Upper lobe of left lung (tissue), 6 donors: ENCODE measurements around the gene DNAAF5. TPM values are rescaled to one million over a fixed set of nuclear protein-coding genes. Genes with fewer than 3 reads are reported as not detected.

ENCODE experiments used
- ATAC-seq, 2 donors: fragments of 200-7000 bp; cut with Tn5 transposase; one replicate each; pipeline ENCODE4 v1.9.1; 2022; ENCODE audit warnings: mild to moderate bottlenecking in 2 of 2, moderate library complexity in 2 of 2; ENCODE audit not compliant: low FRiP score in 2 of 2
- DNase-seq, 2 donors: peaks; one replicate each; pipeline ENCODE4 v3.0.0-alpha.2; 2019 to 2020
- H3K27ac ChIP-seq, 4 donors: fragments of 200-600 bp; sonication (generic); one replicate each; pipeline ENCODE4 v1.5.1; 2016 to 2019
- H3K27me3 ChIP-seq, 4 donors: fragments of 200-600 bp; sonication (generic); one replicate each; pipeline ENCODE4 v1.5.1; 2017 to 2019
- H3K36me3 ChIP-seq, 4 donors: fragments of 200-600 bp; sonication (generic); one replicate each; pipeline ENCODE4 v1.5.1; 2016 to 2019
- H3K4me1 ChIP-seq, 4 donors: fragments of 200-600 bp; sonication (generic); one replicate each; pipeline ENCODE4 v1.5.1; 2018 to 2019
- H3K4me3 ChIP-seq, 4 donors: fragments of 200-600 bp; sonication (generic); one replicate each; pipeline ENCODE4 v1.5.1; 2017 to 2019; ENCODE audit warnings: mild to moderate bottlenecking in 2 of 4, moderate library complexity in 1 of 4
- H3K9me3 ChIP-seq, 4 donors: fragments of 200-600 bp; sonication (generic); one replicate each; pipeline ENCODE4 v1.5.1; 2018 to 2019
- CTCF ChIP-seq, 6 experiments: fragments of 450-650 bp in 4 of 6; fragments of 200-600 bp in 2 of 6; sonication (generic) in 2 of 6; IDR thresholded peaks; one replicate each; pipeline ENCODE4 v1.5.1; 2016 to 2019; ENCODE audit warnings: antibody characterized with exemption in 6 of 6
- EP300 ChIP-seq, 4 donors: sonication (generic); formaldehyde crosslinking; IDR thresholded peaks; one replicate each; pipeline ENCODE4 v1.5.1; 2017; ENCODE audit warnings: antibody characterized with exemption in 4 of 4, control low read depth in 2 of 4
- POLR2A ChIP-seq, 4 donors: fragments of 450-650 bp; IDR thresholded peaks; one replicate each; pipeline ENCODE4 v1.5.1; 2016 to 2017; ENCODE audit warnings: antibody characterized with exemption in 4 of 4, mild to moderate bottlenecking in 2 of 4
- POLR2AphosphoS5 ChIP-seq, 2 donors: sonication (generic); formaldehyde crosslinking; IDR thresholded peaks; one replicate each; pipeline ENCODE4 v1.5.1; 2017; ENCODE audit warnings: antibody characterized with exemption in 2 of 2
- WGBS, 2 donors: methylation state at CpG; one replicate each; pipeline ENCODE4 v1.1.5; 2017 to 2018; 5-methylcytosine and 5-hydroxymethylcytosine counted together
- total RNA-seq, 6 donors: library from RNA; depleted of rRNA in 4 of 6; stranded (reverse); fragments of >200 nt in 4 of 6; gene quantifications; one replicate each; pipeline versions ENCODE4 v1.1.0 to v1.2.1, GENCODE V29; 2016 to 2021
- donor health status: DM: no; HTN: no; CAD: no; lungs with moderate emphysema.
- donor health status: DM: no; HTN: yes; CAD: no; lungs with severe emphysema.

The DNAAF5 gene
- total RNA-seq, 6 donors from 2014 or later = 18.2 to 35.6 (median 26.4) TPM

- no peak overlapping the region for H3K27ac ChIP-seq
Observed at GRCh38 chr7:731440-732085, 5.1 kb downstream of the DNAAF5 start.

GRCh38 chr7:732094-732541, 5.6 kb downstream of the DNAAF5 start:
- TF ChIP-seq CTCF (IDR thresholded peaks at IDR 0.05) = peak in 5 of 6 experiments; percentile 16 to 66 (median 40)
- no peak for TF ChIP-seq EP300 (IDR thresholded peaks at IDR 0.05)
- WGBS, 2 donors = 37 to 84% methylated on average over 8 to 15 of the region's 17 CpGs
- ATAC-seq (peak; percentile 46 to 56), DNase-seq (peak; percentile 55 to 62)
- Histone ChIP-seq H3K9me3 (peaks cover 5 to 11% (median 7%) of the 10 kb centered on the region in 4 donors), H3K36me3 (peaks cover 5 to 35% (median 17%) of the 10 kb centered on the region in 4 donors), H3K4me3 (no peak overlapping the region), H3K4me1 (peaks cover 11 to 25% (median 15%) of the 10 kb centered on the region in 4 donors), H3K27me3 (no peaks in the 10 kb centered on the region), H3K27ac (no peak overlapping the region)

More at GRCh38 chr7:731440-732085, 5.1 kb downstream of the DNAAF5 start:
- Histone ChIP-seq H3K9me3 (peaks cover 5 to 11% (median 7%) of the 10 kb centered on the region in 4 donors), H3K27me3 (no peaks in the 10 kb centered on the region), H3K4me1 (peaks cover 11 to 26% (median 15%) of the 10 kb centered on the region in 4 donors), H3K36me3 (peaks cover 5 to 35% (median 17%) of the 10 kb centered on the region in 4 donors), H3K4me3 (no peak overlapping the region)
- ATAC-seq (no peak), DNase-seq (peak in 1 of 2 donors; percentile 16)
- WGBS, 2 donors = 88 to 89% methylated on average over 17 of the region's 17 CpGs
- TF ChIP-seq POLR2AphosphoS5 (IDR thresholded peaks at IDR 0.05) (no peak), CTCF (IDR thresholded peaks at IDR 0.05) (no peak), POLR2A (IDR thresholded peaks at IDR 0.05) (no peak), EP300 (IDR thresholded peaks at IDR 0.05) (no peak)

GRCh38 chr7:732556-732955, 6.1 kb downstream of the DNAAF5 start:
- no peak for DNase-seq
- TF ChIP-seq CTCF (IDR thresholded peaks at IDR 0.05) (no peak), POLR2AphosphoS5 (IDR thresholded peaks at IDR 0.05) (no peak), POLR2A (IDR thresholded peaks at IDR 0.05) (no peak), EP300 (IDR thresholded peaks at IDR 0.05) (no peak)
- Histone ChIP-seq H3K36me3 (peaks cover 5 to 35% (median 17%) of the 10 kb centered on the region in 4 donors), H3K4me1 (peaks cover 9 to 20% (median 13%) of the 10 kb centered on the region in 4 donors), H3K27me3 (no peaks in the 10 kb centered on the region), H3K4me3 (no peak overlapping the region), H3K27ac (no peak overlapping the region), H3K9me3 (peaks cover 5 to 11% (median 7%) of the 10 kb centered on the region in 4 donors)
- WGBS, 2 donors = 75 to 88% methylated on average over 3 of the region's 3 CpGs
- no peak for ATAC-seq

GRCh38 chr7:734214-734613, 7.7 kb downstream of the DNAAF5 start:
- TF ChIP-seq CTCF (IDR thresholded peaks at IDR 0.05) = no peak
- TF ChIP-seq EP300 (IDR thresholded peaks at IDR 0.05) = no peak
- TF ChIP-seq POLR2A (IDR thresholded peaks at IDR 0.05) = no peak
- TF ChIP-seq POLR2AphosphoS5 (IDR thresholded peaks at IDR 0.05) = no peak
- Histone ChIP-seq H3K27ac (no peak overlapping the region), H3K9me3 (peaks cover 5 to 11% (median 7%) of the 10 kb centered on the region in 4 donors), H3K4me1 (peaks cover 0 to 9% (median 2%) of the 10 kb centered on the region in 4 donors), H3K36me3 (peaks cover 5 to 32% (median 17%) of the 10 kb centered on the region in 4 donors), H3K27me3 (no peaks in the 10 kb centered on the region), H3K4me3 (no peak overlapping the region)
- DNase-seq = no peak
- no peak for ATAC-seq
- WGBS, 2 donors = 96 to 98% methylated on average over 4 of the region's 4 CpGs
